GM19324 (cell line): ENCODE measurements around the gene GPC1.

Experiments used
- ATAC-seq: cut with Tn5 transposase; IDR thresholded peaks from one replicate; pipeline ENCODE4 v1.9.1; 2021; ENCODE audit warnings: mild to moderate bottlenecking, moderate library complexity; ENCODE audit not compliant: unreplicated experiment, low FRiP score

Gene GPC1

GRCh38 chr2:240411261-240412160 is 24.0 kb upstream of the GPC1 start:
- no peak for ATAC-seq

GRCh38 chr2:240412211-240412861 is 23.1 kb upstream of the GPC1 start:
- no peak for ATAC-seq

GRCh38 chr2:240412975-240413812 is 22.3 kb upstream of the GPC1 start:
- ATAC-seq, result no peak

DNA sequence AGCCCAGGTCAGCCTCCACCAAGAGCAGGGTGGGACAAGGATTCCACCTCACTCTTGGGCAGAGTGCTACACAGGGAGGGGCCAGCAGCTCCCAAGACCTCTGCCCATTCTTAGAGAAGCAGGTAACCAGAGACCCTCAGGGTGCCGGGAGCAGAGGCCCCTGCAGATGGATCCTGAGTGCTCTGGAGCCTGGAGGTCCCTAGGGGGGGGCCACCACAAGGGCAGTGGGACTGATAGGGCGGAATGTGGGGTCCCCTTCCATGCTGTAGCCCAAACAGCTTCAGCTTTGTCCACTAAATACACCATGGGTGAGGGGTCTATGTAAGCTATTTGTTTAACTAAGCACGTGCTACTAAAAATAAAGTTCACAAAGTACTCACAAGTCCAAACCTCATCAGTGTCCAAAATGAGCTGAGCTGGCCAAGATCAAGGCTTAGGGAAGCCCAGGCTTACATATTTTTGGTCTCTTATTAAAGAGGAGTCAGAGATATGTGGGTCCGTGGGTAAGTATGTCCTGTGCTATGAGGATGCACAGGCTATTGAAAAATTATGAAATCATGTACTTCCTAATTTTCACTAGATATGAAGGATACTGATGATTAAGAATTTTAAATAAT is 21.5 kb upstream of the GPC1 start:
- ATAC-seq, result no peak

- no peak for ATAC-seq
Observed at GRCh38 chr2:240416821-240417220, 18.6 kb upstream of the GPC1 start.

GRCh38 chr2:240418311-240418710 is 17.2 kb upstream of the GPC1 start:
- ATAC-seq, result no peak

DNA sequence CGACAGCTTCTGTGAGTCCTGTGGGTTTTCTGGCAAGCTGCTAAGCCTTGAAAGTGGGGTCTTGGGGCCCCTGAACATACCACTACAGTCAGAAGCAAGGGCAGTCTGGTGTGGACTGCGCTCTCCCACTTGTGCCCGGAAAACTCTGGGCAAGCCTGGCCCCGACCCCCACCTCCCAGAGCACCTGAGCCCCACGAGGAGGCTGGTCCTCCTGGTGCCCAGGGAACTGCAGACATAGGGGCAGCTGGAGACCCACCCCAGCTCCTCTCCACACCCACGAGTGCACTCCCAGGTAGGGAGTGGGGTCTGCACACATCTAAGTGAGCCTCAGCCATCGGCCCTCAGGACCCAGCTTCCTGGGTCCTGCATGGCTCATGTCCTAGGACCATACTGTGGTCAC is 16.2 kb upstream of the GPC1 start:
- no peak for ATAC-seq

DNA sequence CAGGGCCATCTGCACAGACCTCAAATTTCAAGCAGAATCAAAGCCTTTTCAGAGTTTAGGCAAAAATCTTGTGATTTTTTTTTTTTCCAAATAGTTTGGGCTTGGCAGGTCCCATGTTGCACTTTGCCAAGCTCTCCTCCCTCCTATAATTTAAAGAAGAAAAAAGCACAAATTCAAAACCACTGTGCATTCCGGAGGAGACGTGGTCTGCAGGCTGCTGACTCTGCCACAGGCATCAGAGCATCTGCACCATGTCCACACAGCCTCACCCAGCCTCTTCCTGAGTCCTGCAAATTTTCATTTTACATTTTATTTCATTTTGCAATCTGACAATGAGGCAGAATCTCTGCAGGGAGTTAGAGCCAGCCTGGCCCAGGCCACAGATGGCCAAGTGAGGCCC is 15.7 kb upstream of the GPC1 start:
- no peak for ATAC-seq

GRCh38 chr2:240420206-240421104 is 15.0 kb upstream of the GPC1 start:
- ATAC-seq, result no peak

DNA sequence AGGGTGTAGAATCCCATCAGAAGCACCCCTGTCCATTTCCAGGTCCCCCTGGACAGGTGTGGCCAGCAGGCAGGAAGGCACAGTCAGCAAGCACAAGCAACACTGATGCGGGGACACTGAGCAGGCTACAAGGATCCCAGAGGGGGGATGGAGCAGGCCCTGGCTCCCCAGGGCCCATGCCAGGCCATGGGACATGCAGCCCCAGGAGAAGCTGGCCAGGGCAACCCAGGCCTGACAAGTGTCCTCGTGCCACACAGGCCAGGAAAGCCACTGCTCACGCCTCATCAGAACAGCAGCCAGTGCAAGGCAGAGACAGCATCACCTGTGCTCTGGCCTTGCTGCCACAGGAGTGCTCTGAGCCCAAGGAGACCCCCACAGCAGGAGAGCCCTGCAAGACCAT is 14.1 kb upstream of the GPC1 start:
- no peak for ATAC-seq

GRCh38 chr2:240422658-240423329 is 12.7 kb upstream of the GPC1 start:
- ATAC-seq, result no peak

DNA sequence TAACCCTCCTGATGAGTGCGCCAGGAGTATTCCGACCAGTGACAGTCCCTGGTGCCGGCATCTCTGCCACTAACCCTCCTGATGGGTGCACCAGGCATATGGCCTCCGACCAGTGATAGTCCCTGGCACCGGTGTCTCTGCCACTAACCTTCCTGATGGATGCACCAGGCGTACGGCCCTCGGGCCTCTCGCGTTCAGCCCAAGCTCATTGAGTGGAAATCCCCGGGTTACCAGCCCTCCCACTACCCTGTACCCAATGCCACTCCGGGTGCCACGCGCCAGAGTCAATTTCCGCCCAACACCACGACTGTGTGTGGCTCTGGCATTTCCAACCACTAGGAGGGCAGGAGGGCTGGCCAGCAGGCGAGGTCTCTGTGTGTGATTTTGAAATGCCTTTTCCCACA is 11.7 kb upstream of the GPC1 start:
- no peak for ATAC-seq

- no peak for ATAC-seq
Observed at GRCh38 chr2:240424341-240425235, 10.9 kb upstream of the GPC1 start.

DNA sequence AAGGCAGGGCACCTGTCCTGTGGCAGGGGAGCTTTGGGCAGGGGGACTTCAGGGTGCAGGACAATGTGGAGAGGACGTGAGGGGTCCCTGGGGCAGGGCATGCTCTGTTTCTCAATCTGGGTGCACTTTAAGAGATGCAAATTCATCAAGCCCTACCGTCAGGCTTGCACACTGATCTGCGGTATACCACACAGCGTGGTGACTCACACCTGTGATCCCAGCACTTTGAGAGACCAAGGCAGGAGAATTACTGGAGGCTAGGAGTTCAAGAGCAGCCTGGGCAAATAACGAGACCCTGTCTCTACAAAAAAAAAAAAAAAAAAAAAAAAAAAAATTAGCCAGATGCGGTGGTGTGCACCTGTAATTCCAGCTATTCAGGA is 10.2 kb upstream of the GPC1 start:
- ATAC-seq, result no peak

DNA sequence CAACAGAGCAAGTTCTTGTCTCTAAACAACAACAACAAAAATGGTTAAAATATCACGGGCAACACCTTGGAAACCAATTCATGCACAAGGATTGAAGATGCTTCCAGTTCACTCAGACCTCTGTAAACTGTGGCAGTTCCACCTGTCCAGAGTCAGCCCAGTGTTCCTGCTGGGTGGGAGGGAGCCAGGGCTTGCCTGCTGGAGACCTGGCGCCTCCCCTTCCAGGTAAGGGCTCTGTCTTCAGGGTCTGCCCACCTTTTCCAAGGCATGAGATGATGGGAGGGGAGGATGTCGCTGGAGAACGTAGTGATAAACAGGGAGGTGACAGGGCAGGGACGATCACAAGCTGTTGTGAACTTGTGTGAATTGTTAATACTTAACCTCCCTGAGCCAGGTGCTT is 9.8 kb upstream of the GPC1 start:
- no peak for ATAC-seq

GRCh38 chr2:240426845-240427721 is 8.4 kb upstream of the GPC1 start:
- ATAC-seq, result no peak

- ATAC-seq, result no peak
Observed at GRCh38 chr2:240427729-240428128, 7.7 kb upstream of the GPC1 start.
